GM18909 (cell line): ENCODE measurements around the gene TRIM56.
"Not testable (repeated sequence)": the region's sequence is repeated elsewhere in the genome, so short reads cannot be mapped to it uniquely, and the experiment has no call there.

Experiments
- ATAC-seq: cut with Tn5 transposase; IDR thresholded peaks from one replicate; pipeline ENCODE4 v1.9.1; 2021; ENCODE audit warnings: mild to moderate bottlenecking; ENCODE audit not compliant: unreplicated experiment, poor library complexity

The TRIM56 gene

GRCh38 chr7:101088858-101089529 is 3.7 kb downstream of the TRIM56 start:
- ATAC-seq: no peak

- ATAC-seq: no peak
These were observed 4.6 kb downstream of the TRIM56 start for GRCh38 chr7:101089876-101090275.

GRCh38 chr7:101092266-101092905 is 7.1 kb downstream of the TRIM56 start:
- ATAC-seq: not testable (repeated sequence)

GRCh38 chr7:101093906-101094305 is 8.6 kb downstream of the TRIM56 start:
- no peak for ATAC-seq

GRCh38 chr7:101094376-101094775 is 9.1 kb downstream of the TRIM56 start:
- no peak for ATAC-seq

- no peak for ATAC-seq
These were observed 9.6 kb downstream of the TRIM56 start for GRCh38 chr7:101094791-101095375.

- no peak for ATAC-seq
These were observed 11.2 kb downstream of the TRIM56 start for GRCh38 chr7:101096331-101096956.

- ATAC-seq: no peak
These were observed 11.7 kb downstream of the TRIM56 start for GRCh38 chr7:101096957-101097347.

- ATAC-seq: no peak
These were observed 12.3 kb downstream of the TRIM56 start for GRCh38 chr7:101097561-101097960.

GRCh38 chr7:101099969-101100781 is 14.9 kb downstream of the TRIM56 start:
- no peak for ATAC-seq

- no peak for ATAC-seq
These were observed 15.9 kb downstream of the TRIM56 start for GRCh38 chr7:101100858-101101847.

GRCh38 chr7:101102026-101102425 is 16.7 kb downstream of the TRIM56 start:
- ATAC-seq: no peak

GRCh38 chr7:101103701-101104100 is 18.4 kb downstream of the TRIM56 start:
- not testable (repeated sequence) for ATAC-seq

GRCh38 chr7:101104193-101104713 is 19.0 kb downstream of the TRIM56 start:
- ATAC-seq: no peak

- ATAC-seq: no peak
These were observed 19.5 kb downstream of the TRIM56 start for GRCh38 chr7:101104799-101105198.

GRCh38 chr7:101105248-101105647 is 20.0 kb downstream of the TRIM56 start:
- not testable (repeated sequence) for ATAC-seq

- no peak for ATAC-seq
These were observed 21.1 kb downstream of the TRIM56 start for GRCh38 chr7:101106386-101106785.

GRCh38 chr7:101108330-101108857 is 23.1 kb downstream of the TRIM56 start:
- no peak for ATAC-seq

GRCh38 chr7:101108961-101109360 is 23.7 kb downstream of the TRIM56 start:
- ATAC-seq: no peak
